Right kidney (tissue), 1 donor: Measurements from ENCODE around the gene NACA2.

ENCODE experiments used
- DNase-seq: peaks from one replicate; pipeline ENCODE4 v3.0.0-alpha.2; 2016

Gene NACA2

DNA sequence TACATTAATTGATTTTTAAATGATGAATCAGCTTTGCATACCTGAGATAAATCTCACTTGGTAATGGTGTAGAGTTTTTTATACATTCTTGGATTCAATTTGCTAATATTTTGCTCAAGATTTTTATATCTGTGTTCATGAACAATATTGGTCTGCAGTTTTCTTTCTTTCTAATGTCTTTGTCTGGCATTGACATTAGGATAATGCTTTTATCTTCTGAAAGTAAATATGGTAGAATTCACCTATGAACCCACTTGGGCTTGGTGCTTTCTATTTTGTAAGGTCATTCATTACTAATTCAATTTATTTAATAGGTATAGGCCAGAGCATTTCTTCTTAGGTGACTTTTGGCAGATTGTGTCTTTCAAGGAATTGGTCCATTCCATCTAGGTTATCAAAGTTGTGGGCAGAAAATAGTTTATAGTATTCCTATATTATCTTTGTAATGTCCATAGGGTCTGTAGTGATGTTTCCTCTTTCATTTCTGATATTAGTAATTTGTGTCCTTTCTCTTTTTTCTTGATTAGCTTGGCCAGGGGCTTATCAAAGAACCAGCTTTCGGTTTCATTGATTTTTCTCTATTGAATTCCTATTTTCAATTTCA lies 45.6 kb downstream of the NACA2 start:
- DNase-seq = no peak

DNA sequence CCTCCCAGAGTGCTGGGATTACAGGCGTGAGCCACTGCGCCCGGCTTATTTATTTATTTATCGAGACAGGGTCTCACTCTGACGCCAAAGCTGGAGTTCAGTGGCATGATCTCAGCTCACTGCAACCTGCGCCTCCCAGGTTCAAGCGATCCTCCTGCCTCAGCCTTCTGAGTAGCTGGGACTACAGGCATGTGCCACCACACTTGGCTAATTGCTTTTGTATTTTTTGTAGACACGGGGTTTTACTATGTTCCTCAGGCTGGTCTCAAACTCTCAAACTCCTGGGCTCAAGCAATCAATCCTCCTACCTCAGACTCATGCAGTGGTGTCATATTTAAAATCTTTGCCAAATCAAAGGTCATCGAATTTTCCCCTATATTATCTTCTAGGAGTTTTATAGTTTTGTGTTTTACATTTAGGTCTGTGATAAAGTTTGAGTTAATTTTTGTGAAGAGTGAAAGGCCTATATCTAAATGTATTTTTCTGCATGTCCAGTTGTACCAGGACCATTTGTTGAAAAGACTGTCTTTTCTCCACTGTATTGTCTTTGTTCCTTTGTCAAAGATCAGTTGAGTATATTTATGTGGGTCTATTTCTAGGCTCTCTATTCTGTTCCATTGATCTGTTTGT lies 47.1 kb downstream of the NACA2 start:
- DNase-seq = no peak

DNA sequence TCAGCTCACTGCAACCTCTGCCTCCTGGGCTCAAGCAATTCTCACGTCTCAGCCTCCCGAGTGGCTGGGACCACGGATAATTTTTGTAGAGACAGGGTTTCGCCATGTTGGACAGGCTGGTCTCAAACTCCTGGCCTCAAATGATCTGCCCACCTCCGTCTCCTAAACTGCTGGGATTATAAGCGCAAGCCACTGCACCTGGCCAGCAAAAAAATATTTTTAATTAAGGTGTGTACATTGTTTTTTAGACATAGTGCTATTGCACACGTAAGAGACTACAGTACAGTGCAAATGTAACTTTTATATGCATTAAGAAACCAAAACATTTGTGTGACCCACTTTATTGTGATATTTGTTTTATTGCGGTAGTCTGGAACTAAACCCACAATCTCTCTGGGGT lies 49.0 kb downstream of the NACA2 start:
- no peak for DNase-seq

DNA sequence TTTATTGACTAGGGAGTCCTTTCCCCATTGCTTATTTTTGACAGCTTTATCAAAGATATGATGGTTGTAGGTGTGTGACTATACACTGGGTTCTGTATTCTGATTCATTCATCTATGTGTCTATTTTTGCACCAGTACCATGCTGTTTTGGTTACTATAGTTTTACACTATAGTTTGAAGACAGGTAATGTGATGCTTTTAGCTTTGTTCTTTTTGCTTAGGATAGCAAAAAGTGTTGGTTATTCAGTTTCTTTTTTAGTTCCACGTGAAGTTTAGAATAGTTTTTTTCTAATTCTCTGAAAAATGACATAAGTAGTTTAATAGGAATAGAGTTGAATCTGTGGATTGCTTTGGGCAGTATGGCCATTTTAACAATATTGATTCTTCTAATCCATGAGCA lies 50.1 kb downstream of the NACA2 start:
- no peak for DNase-seq
